Neural cell (in vitro differentiated cells): ENCODE data around the gene BRD3OS. TPM values are rescaled to one million over a fixed set of nuclear protein-coding genes. Genes with fewer than 3 reads are reported as not detected.

Experiments used
- H2AFZ ChIP-seq: fragments of 200-600, 300-800 bp; sonication (generic), shearing (Covaris generic); 2 replicates; pipeline ENCODE4 v1.6.0; 2014; ENCODE audit warnings: low read depth, mild to moderate bottlenecking, antibody characterized with exemption, low read length, moderate library complexity
- H3F3A ChIP-seq: fragments of 200-600 bp; shearing (Covaris generic); 2 replicates; pipeline ENCODE4 v1.6.1; 2016; ENCODE audit warnings: mild to moderate bottlenecking, moderate library complexity, mixed read lengths, antibody characterized with exemption, low read length; ENCODE audit not compliant: insufficient read depth, poor library complexity, severe bottlenecking
- H3K27ac ChIP-seq: fragments of 200-600, 300-800 bp; sonication (generic), shearing (Covaris generic); 2 replicates; pipeline ENCODE4 v1.5.1; 2014; ENCODE audit warnings: mild to moderate bottlenecking, low read length, moderate library complexity
- H3K27me3 ChIP-seq: fragments of 300-800, 200-600 bp; sonication (generic), shearing (Covaris generic); 2 replicates; pipeline ENCODE4 v1.6.0; 2014; ENCODE audit warnings: mild to moderate bottlenecking, low read depth, low read length, moderate library complexity; ENCODE audit not compliant: insufficient read depth
- H3K36me3 ChIP-seq: fragments of 300-800, 200-600 bp; sonication (generic), shearing (Covaris generic); 2 replicates; pipeline ENCODE4 v1.5.1; 2014; ENCODE audit warnings: mild to moderate bottlenecking, antibody characterized with exemption, low read length, moderate library complexity; ENCODE audit not compliant: insufficient read depth
- H3K4me2 ChIP-seq: fragments of 300-800, 200-600 bp; sonication (generic), shearing (Covaris generic); 2 replicates; pipeline ENCODE4 v1.6.0; 2014; ENCODE audit warnings: mild to moderate bottlenecking, low read length
- H3K4me3 ChIP-seq: fragments of 300-800, 200-600 bp; sonication (generic), shearing (Covaris generic); 2 replicates; pipeline ENCODE4 v1.5.1; 2014; ENCODE audit warnings: mild to moderate bottlenecking, low read length, moderate library complexity
- H3K79me2 ChIP-seq: fragments of 200-600 bp; shearing (Covaris generic); replicated peaks from 2 replicates; pipeline ENCODE4 v1.6.0; 2014; ENCODE audit warnings: mild to moderate bottlenecking, low read length, moderate library complexity; ENCODE audit not compliant: insufficient read depth
- H3K9ac ChIP-seq: fragments of 300-800, 200-600 bp; sonication (generic), shearing (Covaris generic); 2 replicates; pipeline ENCODE4 v1.6.1; 2016; ENCODE audit warnings: mild to moderate bottlenecking, low read length, mixed read lengths
- H3K9me2 ChIP-seq: fragments of 200-600 bp; shearing (Covaris generic); 2 replicates; pipeline ENCODE4 v1.6.1; 2016; ENCODE audit warnings: mild to moderate bottlenecking, low read length, mixed read lengths; ENCODE audit not compliant: insufficient read depth
- H3K9me3 ChIP-seq: fragments of 200-600, 300-800 bp; sonication (generic), shearing (Covaris generic); 2 replicates; pipeline ENCODE4 v1.6.1; 2016; ENCODE audit warnings: mild to moderate bottlenecking, mixed run types, low read length, moderate library complexity, mixed read lengths
- H4K20me1 ChIP-seq: fragments of 200-600 bp; shearing (Covaris generic); 2 replicates; pipeline ENCODE4 v1.6.1; 2016; ENCODE audit warnings: mild to moderate bottlenecking, mixed run types; ENCODE audit not compliant: insufficient read depth
- EP300 ChIP-seq: fragments of 450-650 bp; conservative IDR thresholded peaks from 2 replicates; pipeline ENCODE4 v1.6.1; 2014; ENCODE audit warnings: antibody characterized with exemption, mild to moderate bottlenecking, moderate library complexity; ENCODE audit not compliant: poor library complexity, severe bottlenecking
- EZH2 ChIP-seq: fragments of 200-600, 300-800 bp; shearing (Covaris generic), sonication (generic); IDR thresholded peaks from 2 replicates; pipeline ENCODE4 v1.6.1; 2014; ENCODE audit warnings: antibody characterized with exemption, low read length, borderline replicate concordance, mild to moderate bottlenecking; ENCODE audit not compliant: insufficient read depth, poor library complexity, severe bottlenecking
- MXI1 ChIP-seq: fragments of 450-650 bp; conservative IDR thresholded peaks from 2 replicates; pipeline ENCODE4 v1.6.1; 2014; ENCODE audit warnings: antibody characterized with exemption, mild to moderate bottlenecking; ENCODE audit not compliant: poor library complexity, severe bottlenecking
- POLR2AphosphoS5 ChIP-seq: IDR thresholded peaks from 2 replicates; pipeline ENCODE4 v1.6.1; 2012
- RAD21 ChIP-seq: fragments of 450-650 bp; conservative IDR thresholded peaks from 2 replicates; pipeline ENCODE4 v1.6.1; 2014; ENCODE audit warnings: antibody characterized with exemption, mild to moderate bottlenecking, moderate library complexity
- SMC3 ChIP-seq: fragments of 450-650 bp; conservative IDR thresholded peaks from 2 replicates; pipeline ENCODE4 v1.6.1; 2014; ENCODE audit warnings: antibody characterized with exemption, mild to moderate bottlenecking, moderate library complexity; ENCODE audit not compliant: poor library complexity
- TAF1 ChIP-seq: IDR thresholded peaks from 2 replicates; pipeline ENCODE4 v1.6.1; 2012; ENCODE audit warnings: low read depth
- polyA plus RNA-seq: library from polyadenylated mRNA; depleted of rRNA; stranded (reverse); fragments of >200 nt; gene quantifications from 2 replicates; pipeline ENCODE4 v1.2.3, GENCODE V29; 2014
- TF ChIP-seq, protein P1 (sequence below): fragments of 450-650 bp; IDR thresholded peaks from 2 replicates; pipeline ENCODE4 v1.5.1; 2014; ENCODE audit warnings: antibody characterized with exemption, mild to moderate bottlenecking, moderate library complexity; ENCODE audit not compliant: poor library complexity, severe bottlenecking
- TF ChIP-seq, protein P2 (sequence below): IDR thresholded peaks from 2 replicates; pipeline ENCODE4 v1.6.1; 2012; ENCODE audit warnings: borderline replicate concordance

The BRD3OS gene
- polyA plus RNA-seq, 1 donor from 2014 or later: 49.5 TPM

GRCh38 chr9:134051319-134051718, 26.0 kb downstream of the BRD3OS start:
- Histone ChIP-seq H2AFZ (no peak overlapping the region), H3K27ac (no peak overlapping the region), H3F3A (no peaks in the 10 kb centered on the region), H3K4me3 (no peak overlapping the region), H3K9me3 (no peaks in the 10 kb centered on the region), H3K9me2 (no peaks in the 10 kb centered on the region), H3K36me3 (no peaks in the 10 kb centered on the region), H3K27me3 (no peaks in the 10 kb centered on the region), H3K4me2 (no peak overlapping the region), H3K79me2 (peaks cover 22% of the 10 kb centered on the region), H3K9ac (no peak overlapping the region), H4K20me1 (peaks cover 37% of the 10 kb centered on the region)
- no peak for TF ChIP-seq EZH2
- TF ChIP-seq, protein P1, sequence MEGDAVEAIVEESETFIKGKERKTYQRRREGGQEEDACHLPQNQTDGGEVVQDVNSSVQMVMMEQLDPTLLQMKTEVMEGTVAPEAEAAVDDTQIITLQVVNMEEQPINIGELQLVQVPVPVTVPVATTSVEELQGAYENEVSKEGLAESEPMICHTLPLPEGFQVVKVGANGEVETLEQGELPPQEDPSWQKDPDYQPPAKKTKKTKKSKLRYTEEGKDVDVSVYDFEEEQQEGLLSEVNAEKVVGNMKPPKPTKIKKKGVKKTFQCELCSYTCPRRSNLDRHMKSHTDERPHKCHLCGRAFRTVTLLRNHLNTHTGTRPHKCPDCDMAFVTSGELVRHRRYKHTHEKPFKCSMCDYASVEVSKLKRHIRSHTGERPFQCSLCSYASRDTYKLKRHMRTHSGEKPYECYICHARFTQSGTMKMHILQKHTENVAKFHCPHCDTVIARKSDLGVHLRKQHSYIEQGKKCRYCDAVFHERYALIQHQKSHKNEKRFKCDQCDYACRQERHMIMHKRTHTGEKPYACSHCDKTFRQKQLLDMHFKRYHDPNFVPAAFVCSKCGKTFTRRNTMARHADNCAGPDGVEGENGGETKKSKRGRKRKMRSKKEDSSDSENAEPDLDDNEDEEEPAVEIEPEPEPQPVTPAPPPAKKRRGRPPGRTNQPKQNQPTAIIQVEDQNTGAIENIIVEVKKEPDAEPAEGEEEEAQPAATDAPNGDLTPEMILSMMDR: no peak
- TF ChIP-seq RAD21: no peak
- TF ChIP-seq POLR2AphosphoS5: no peak
- TF ChIP-seq, protein P2, sequence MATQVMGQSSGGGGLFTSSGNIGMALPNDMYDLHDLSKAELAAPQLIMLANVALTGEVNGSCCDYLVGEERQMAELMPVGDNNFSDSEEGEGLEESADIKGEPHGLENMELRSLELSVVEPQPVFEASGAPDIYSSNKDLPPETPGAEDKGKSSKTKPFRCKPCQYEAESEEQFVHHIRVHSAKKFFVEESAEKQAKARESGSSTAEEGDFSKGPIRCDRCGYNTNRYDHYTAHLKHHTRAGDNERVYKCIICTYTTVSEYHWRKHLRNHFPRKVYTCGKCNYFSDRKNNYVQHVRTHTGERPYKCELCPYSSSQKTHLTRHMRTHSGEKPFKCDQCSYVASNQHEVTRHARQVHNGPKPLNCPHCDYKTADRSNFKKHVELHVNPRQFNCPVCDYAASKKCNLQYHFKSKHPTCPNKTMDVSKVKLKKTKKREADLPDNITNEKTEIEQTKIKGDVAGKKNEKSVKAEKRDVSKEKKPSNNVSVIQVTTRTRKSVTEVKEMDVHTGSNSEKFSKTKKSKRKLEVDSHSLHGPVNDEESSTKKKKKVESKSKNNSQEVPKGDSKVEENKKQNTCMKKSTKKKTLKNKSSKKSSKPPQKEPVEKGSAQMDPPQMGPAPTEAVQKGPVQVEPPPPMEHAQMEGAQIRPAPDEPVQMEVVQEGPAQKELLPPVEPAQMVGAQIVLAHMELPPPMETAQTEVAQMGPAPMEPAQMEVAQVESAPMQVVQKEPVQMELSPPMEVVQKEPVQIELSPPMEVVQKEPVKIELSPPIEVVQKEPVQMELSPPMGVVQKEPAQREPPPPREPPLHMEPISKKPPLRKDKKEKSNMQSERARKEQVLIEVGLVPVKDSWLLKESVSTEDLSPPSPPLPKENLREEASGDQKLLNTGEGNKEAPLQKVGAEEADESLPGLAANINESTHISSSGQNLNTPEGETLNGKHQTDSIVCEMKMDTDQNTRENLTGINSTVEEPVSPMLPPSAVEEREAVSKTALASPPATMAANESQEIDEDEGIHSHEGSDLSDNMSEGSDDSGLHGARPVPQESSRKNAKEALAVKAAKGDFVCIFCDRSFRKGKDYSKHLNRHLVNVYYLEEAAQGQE: no peak
- TF ChIP-seq SMC3: no peak

- Histone ChIP-seq H3K9me3 (no peaks in the 10 kb centered on the region), H3K27me3 (no peaks in the 10 kb centered on the region), H3K79me2 (peaks cover 33% of the 10 kb centered on the region), H3K9ac (no peak overlapping the region), H3K4me3 (no peak overlapping the region), H3F3A (no peaks in the 10 kb centered on the region), H3K9me2 (no peaks in the 10 kb centered on the region), H3K4me2 (no peak overlapping the region), H2AFZ (no peak overlapping the region), H4K20me1 (peaks cover 49% of the 10 kb centered on the region), H3K27ac (no peak overlapping the region), H3K36me3 (no peaks in the 10 kb centered on the region)
- TF ChIP-seq, protein P2: no peak
- TF ChIP-seq EP300: no peak
- TF ChIP-seq, protein P1: no peak
- no peak for TF ChIP-seq SMC3
- no peak for TF ChIP-seq EZH2
- no peak for TF ChIP-seq POLR2AphosphoS5
- TF ChIP-seq RAD21: no peak
- TF ChIP-seq TAF1: no peak
- no peak for TF ChIP-seq MXI1
These were observed 27.2 kb downstream of the BRD3OS start for GRCh38 chr9:134052491-134052890.
